HepG2 (cell line): Measurements from ENCODE around the gene METTL14. TPM values are rescaled to one million over a fixed set of nuclear protein-coding genes. Genes with fewer than 3 reads are reported as not detected.

Experiments
- ATAC-seq: fragments of 200-7000 bp; cut with Tn5 transposase; 3 replicates; pipeline ENCODE4 v1.9.1; 2020; ENCODE audit warnings: mild to moderate bottlenecking, moderate library complexity
- BruUV-seq: library from RNA; stranded (reverse); fragments of 400-500 nt; replicated peaks from 2 replicates; lab custom pipeline; 2021; lab: Mats Ljungman, UMichigan
- CTCF ChIA-PET: fragments of 300-600 bp; formaldehyde crosslinking; extraction: SDS; loops from one replicate; lab custom pipeline; 2021; ENCODE audit warnings: low total read pairs, inconsistent platforms, low intra/inter-chr PET ratio; lab: Yijun Ruan, JAX
- POLR2A ChIA-PET: fragments of 350-600 bp; sonication (Branson Sonifier 250); formaldehyde crosslinking; loops from one replicate; lab custom pipeline; 2020; ENCODE audit warnings: antibody characterized with exemption, inconsistent platforms; lab: Yijun Ruan, JAX
- DNase-seq: peaks from one replicate; pipeline ENCODE4 v3.0.0-alpha.2; 2015; ENCODE audit warnings: low spot score
- FAIRE-seq: peaks from 3 replicates; lab custom pipeline; 2011; peaks lifted over from hg19 to GRCh38; lab: Jason Lieb, UNC
- H2AFZ ChIP-seq: one replicate; pipeline ENCODE4 v1.6.1; 2011; ENCODE audit warnings: low read length, inconsistent platforms
- H3K27ac ChIP-seq: fragments of 300-600 bp; 3 replicates; pipeline ENCODE4 v1.8.0; 2011; ENCODE audit warnings: mixed run types, mild to moderate bottlenecking, mixed read lengths, low read length, inconsistent platforms; ENCODE audit not compliant: insufficient read depth; ENCODE audit errors: extremely low read length
- H3K27me3 ChIP-seq, 2 experiments: fragments of 200-600 bp in 1 of 2; 2 replicates in 1 of 2; 3 replicates in 1 of 2; pipeline versions ENCODE4 v1.6.0 to v1.8.0; 2011; ENCODE audit warnings: low read length in 2 of 2, mild to moderate bottlenecking in 2 of 2, moderate library complexity in 2 of 2, inconsistent platforms in 1 of 2; ENCODE audit not compliant: insufficient read depth in 2 of 2, control insufficient read depth in 1 of 2
- H3K36me3 ChIP-seq, 2 experiments: fragments of 200-600 bp in 1 of 2; replicated peaks in 1 of 2; 2 replicates in 1 of 2; 3 replicates in 1 of 2; pipeline versions ENCODE4 v1.5.1 to v1.8.0; 2011; ENCODE audit warnings: low read length in 2 of 2, inconsistent platforms in 1 of 2; ENCODE audit not compliant: insufficient read depth in 2 of 2, control insufficient read depth in 1 of 2
- H3K4me1 ChIP-seq: 2 replicates; pipeline ENCODE4 v1.5.1; 2012; ENCODE audit warnings: low read length, inconsistent platforms; ENCODE audit not compliant: insufficient read depth
- H3K4me2 ChIP-seq: 2 replicates; pipeline ENCODE4 v1.6.0; 2011; ENCODE audit warnings: low read depth, low read length, inconsistent platforms
- H3K4me3 ChIP-seq, 3 experiments: fragments of 200-600 bp in 1 of 3; sonication (generic), shearing (Covaris generic) in 1 of 3; replicated peaks in 1 of 3; 2 replicates each; pipeline ENCODE4 v1.5.1; 2011 to 2016; ENCODE audit warnings: low read length in 3 of 3, inconsistent platforms in 2 of 3, low read depth in 2 of 3, mild to moderate bottlenecking in 2 of 3, control low read depth in 1 of 3, mixed read lengths in 1 of 3; ENCODE audit not compliant: insufficient read depth in 1 of 3
- H3K79me2 ChIP-seq: one replicate; pipeline ENCODE4 v1.6.1; 2011; ENCODE audit warnings: low read length, inconsistent platforms; ENCODE audit not compliant: insufficient read depth
- H3K9ac ChIP-seq: 2 replicates; pipeline ENCODE4 v1.6.0; 2011; ENCODE audit warnings: mild to moderate bottlenecking, low read depth, low read length, inconsistent platforms; ENCODE audit not compliant: insufficient read depth
- H3K9me3 ChIP-seq: 2 replicates; pipeline ENCODE4 v1.5.1; 2012; ENCODE audit warnings: mild to moderate bottlenecking, low read length
- H4K20me1 ChIP-seq: 2 replicates; pipeline ENCODE4 v1.6.0; 2011; ENCODE audit warnings: inconsistent platforms, mild to moderate bottlenecking, low read length, moderate library complexity; ENCODE audit not compliant: insufficient read depth
- REL ChIP-seq: sonication (generic); formaldehyde crosslinking; conservative IDR thresholded peaks from 2 replicates; pipeline ENCODE4 v1.8.0; 2022; ENCODE audit warnings: mild to moderate bottlenecking, missing genetic modification reagents, moderate library complexity
- SAFB2 ChIP-seq: sonication (generic); formaldehyde crosslinking; IDR thresholded peaks from 2 replicates; pipeline ENCODE4 v1.5.1; 2020; ENCODE audit warnings: missing genetic modification reagents, low read depth, mild to moderate bottlenecking, borderline replicate concordance
- TEAD2 ChIP-seq: sonication (generic); formaldehyde crosslinking; IDR thresholded peaks from 2 replicates; pipeline ENCODE4 v1.9.0; 2021; ENCODE audit warnings: missing genetic modification reagents
- ZKSCAN8 ChIP-seq: IDR thresholded peaks from 2 replicates; pipeline ENCODE4 v1.6.1; 2016; ENCODE audit warnings: borderline replicate concordance, missing genetic modification reagents, missing compliant biosample characterization
- ZNF3 ChIP-seq: IDR thresholded peaks from 2 replicates; pipeline ENCODE4 v1.7.0; 2017; ENCODE audit warnings: inconsistent platforms
- ZNF644 ChIP-seq: IDR thresholded peaks from 2 replicates; pipeline ENCODE4 v1.6.1; 2016; ENCODE audit warnings: low read depth
- WGBS: methylation state at CpG from one replicate; pipeline ENCODE4 v1.1.6; 2017; ENCODE audit warnings: low lambda C conversion rate; 5-methylcytosine and 5-hydroxymethylcytosine counted together
- in situ Hi-C: cut with HindIII; loops from 2 replicates; pipeline ENCODE4 v1.10.0; 2017; ENCODE audit warnings: low pct_unique_long_range_greater_than_20kb; ENCODE audit not compliant: extremely low pct_ligation_motif_present
- intact Hi-C: fragments of 100-400 bp; cut with micrococcal nuclease; formaldehyde crosslinking; loops from one replicate; pipeline ENCODE4 v1.10.0; 2022; ENCODE audit not compliant: unreplicated experiment
- polyA plus RNA-seq, 8 experiments: library from polyadenylated mRNA; depleted of rRNA in 3 of 8; stranded (reverse) in 7 of 8; unstranded in 1 of 8; fragments of >200 nt; fragmentation: Illumina TruSeq in 4 of 8; extraction: Trizol in 4 of 8; gene quantifications; 2 replicates each; pipeline versions ENCODE4 v1.2.1 to v1.2.3, GENCODE V29; 2011 to 2016; ENCODE audit warnings: low read depth in 4 of 8, missing spikeins in 1 of 8, mixed read lengths in 1 of 8; ENCODE audit not compliant: insufficient read depth in 1 of 8
- total RNA-seq, 5 experiments: library from RNA; depleted of rRNA; stranded (reverse); fragments of >200 nt; fragmentation: Illumina TruSeq; extraction: Trizol; gene quantifications; 2 replicates each; pipeline ENCODE4 v1.2.3, GENCODE V29; 2016; ENCODE audit warnings: low read depth in 1 of 5
- TF ChIP-seq, protein P1 (sequence below): sonication (generic); formaldehyde crosslinking; IDR thresholded peaks from 2 replicates; pipeline ENCODE4 v1.5.0; 2020; ENCODE audit warnings: mild to moderate bottlenecking, missing genetic modification reagents

METTL14 gene
- total and polyA plus RNA-seq, 2 of the 13 experiments (the other 11 are each of a cell fraction or from before 2014, with no cell fraction given), result 11.6 to 44.9 TPM

DNA sequence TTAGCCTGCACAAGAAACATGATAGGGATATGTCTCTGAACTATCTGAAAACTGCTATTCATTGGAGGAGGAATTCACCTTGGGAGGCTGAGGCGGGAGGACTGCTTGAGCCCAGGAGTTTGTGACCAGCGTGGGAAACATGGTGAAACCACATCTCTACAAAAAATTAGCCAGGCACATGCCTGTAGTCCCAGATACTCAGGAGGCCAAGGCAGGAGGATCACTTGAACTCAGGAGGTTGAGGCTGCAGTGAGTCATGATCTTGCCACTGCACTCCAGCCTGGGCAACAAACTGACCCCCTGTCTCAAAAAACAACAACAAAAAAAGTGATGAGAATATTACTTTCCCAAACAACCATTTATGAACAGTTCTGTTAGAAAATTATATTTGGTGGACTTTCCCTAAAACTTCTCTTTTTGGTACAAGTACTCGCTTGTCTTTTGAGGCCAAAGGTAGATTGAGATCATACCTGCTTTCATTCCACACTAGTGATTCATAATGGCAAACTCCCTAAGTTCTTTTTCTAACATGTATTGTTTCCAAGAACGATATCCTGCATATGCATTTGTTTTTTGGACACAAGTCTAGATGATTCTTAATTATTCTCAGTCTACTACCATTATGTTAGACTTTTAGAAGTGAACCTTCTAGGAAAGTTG is 33.4 kb downstream of the METTL14 start:
- no peak for ATAC-seq
- intact Hi-C loops (no loop called here), in situ Hi-C loops (no loop called here)
- Histone ChIP-seq H3K9ac (no peak overlapping the region), H3K79me2 (no peaks in the 10 kb centered on the region), H3K4me2 (no peak overlapping the region), H3K27me3 (no peaks in the 10 kb centered on the region), H3K9me3 (no peaks in the 10 kb centered on the region), H3K4me3 (no peak overlapping the region), H3K36me3 (peaks cover 2 to 9% of the 10 kb centered on the region in 2 experiments; a peak in 4 of 5 replicates), H3K27ac (no peak overlapping the region), H4K20me1 (no peaks in the 10 kb centered on the region), H3K4me1 (no peaks in the 10 kb centered on the region), H2AFZ (no peak overlapping the region)
- no peak for DNase-seq
- ChIA-PET POLR2A (no interaction called here), CTCF (no interaction called here)
- no peak for FAIRE-seq
- BruUV-seq, result no TSS peak
- WGBS, result 96% methylated on average over 4 of the region's 4 CpGs
- no peak for TF ChIP-seq ZNF644 (CRISPR knock-in tag)
- TF ChIP-seq, protein P1, sequence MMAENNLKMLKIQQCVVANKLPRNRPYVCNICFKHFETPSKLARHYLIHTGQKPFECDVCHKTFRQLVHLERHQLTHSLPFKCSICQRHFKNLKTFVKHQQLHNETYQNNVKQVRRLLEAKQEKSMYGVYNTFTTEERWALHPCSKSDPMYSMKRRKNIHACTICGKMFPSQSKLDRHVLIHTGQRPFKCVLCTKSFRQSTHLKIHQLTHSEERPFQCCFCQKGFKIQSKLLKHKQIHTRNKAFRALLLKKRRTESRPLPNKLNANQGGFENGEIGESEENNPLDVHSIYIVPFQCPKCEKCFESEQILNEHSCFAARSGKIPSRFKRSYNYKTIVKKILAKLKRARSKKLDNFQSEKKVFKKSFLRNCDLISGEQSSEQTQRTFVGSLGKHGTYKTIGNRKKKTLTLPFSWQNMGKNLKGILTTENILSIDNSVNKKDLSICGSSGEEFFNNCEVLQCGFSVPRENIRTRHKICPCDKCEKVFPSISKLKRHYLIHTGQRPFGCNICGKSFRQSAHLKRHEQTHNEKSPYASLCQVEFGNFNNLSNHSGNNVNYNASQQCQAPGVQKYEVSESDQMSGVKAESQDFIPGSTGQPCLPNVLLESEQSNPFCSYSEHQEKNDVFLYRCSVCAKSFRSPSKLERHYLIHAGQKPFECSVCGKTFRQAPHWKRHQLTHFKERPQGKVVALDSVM, result peak; percentile 56; the same call in 1 of the 2 replicates
- TF ChIP-seq REL (CRISPR knock-in tag), result no peak
- TF ChIP-seq TEAD2 (CRISPR knock-in tag), result no peak
- no peak for TF ChIP-seq ZNF3
- TF ChIP-seq SAFB2, result no peak

DNA sequence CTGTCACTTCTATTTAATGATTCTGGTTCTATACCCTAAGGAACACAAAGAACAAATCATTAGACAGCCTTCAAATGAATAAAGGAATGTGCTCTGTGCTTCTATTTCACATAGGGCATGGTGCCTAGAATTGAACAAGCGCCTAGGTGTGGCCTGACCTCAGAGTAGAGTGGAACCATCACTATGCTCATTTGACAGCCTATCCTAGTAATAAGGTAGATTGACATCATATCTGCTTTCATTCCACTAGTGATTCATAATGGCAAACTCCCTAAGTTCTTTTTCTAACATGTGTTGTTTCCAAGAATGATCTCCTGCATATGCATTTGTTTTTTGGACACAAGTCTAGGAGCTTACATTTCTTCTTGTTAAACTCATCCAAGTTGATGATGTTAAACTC is 36.6 kb downstream of the METTL14 start:
- Histone ChIP-seq H3K4me2 (no peak overlapping the region), H3K4me3 (no peak overlapping the region), H2AFZ (no peak overlapping the region), H3K9ac (no peak overlapping the region), H3K79me2 (no peaks in the 10 kb centered on the region), H3K4me1 (no peaks in the 10 kb centered on the region), H3K36me3 (peaks cover 6 to 36% of the 10 kb centered on the region in 2 experiments), H3K9me3 (no peaks in the 10 kb centered on the region), H4K20me1 (no peaks in the 10 kb centered on the region), H3K27ac (no peak overlapping the region), H3K27me3 (no peaks in the 10 kb centered on the region)
- intact Hi-C loops (no loop called here), in situ Hi-C loops (no loop called here)
- BruUV-seq, result no TSS peak
- ChIA-PET CTCF (no interaction called here), POLR2A (no interaction called here)
- FAIRE-seq (no peak), DNase-seq (no peak), ATAC-seq (no peak)
- no peak for TF ChIP-seq ZKSCAN8 (CRISPR knock-in tag)
- 100% methylated on average over 1 of the region's 1 CpG for WGBS
